Stromal cell of bone marrow (primary cell): ENCODE data around the gene SIGMAR1.

Experiments used
- DNase-seq: peaks from one replicate; pipeline ENCODE4 v3.0.0-alpha.2; 2012; ENCODE audit warnings: low read depth

SIGMAR1 gene

DNA sequence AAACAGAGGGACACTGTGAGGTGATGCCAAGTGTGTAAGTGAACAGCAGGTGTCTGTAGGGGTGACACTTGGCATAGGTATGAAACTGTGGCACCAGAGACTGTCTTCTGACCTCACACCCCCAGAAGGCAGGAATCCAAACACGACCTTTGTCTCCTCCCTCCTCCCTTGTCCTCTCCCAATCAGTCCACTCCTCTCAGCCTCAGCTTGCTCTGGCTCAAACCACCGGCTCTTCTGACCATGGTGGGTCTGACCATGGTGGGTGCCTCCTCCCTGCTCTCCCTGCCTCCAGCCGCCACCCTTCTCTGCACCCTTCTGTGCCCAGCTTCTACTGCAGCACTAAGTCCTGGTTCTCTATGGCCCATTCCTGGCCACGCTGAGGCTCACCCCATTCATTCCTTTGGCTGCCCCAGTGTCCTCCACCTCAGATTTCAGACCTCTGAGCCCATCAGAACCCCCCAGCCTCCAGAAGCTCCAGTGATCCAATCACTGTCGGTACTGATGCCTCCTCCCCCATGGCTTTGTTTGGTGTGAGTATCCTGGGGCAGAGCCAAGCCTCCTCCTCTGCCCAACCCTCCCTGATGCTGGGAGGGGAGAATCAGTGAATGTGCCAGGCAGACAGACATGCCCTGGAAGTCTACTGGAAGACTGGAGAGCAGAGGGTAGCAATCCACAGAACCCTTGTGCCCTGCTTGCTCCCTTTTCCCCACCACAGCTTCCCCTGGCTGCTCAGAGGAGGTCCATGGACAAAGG, 7.0 kb downstream of the SIGMAR1 start:
- DNase-seq, result no peak

DNA sequence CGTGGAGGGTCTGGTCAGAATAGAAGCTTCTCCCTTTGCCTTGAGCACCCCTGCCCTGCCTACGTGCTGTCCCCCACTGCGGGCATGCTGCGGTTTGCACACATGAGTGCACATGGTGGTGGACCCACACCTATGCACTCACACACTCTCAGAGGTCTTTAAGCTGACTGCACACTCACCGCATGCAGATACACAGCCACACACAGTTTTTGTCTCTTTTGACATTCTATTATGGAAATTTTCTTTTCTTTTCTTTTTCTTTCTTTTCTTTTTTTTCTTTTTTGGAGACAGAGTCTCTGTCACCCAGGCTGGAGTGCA, 8.1 kb downstream of the SIGMAR1 start:
- no peak for DNase-seq

DNA sequence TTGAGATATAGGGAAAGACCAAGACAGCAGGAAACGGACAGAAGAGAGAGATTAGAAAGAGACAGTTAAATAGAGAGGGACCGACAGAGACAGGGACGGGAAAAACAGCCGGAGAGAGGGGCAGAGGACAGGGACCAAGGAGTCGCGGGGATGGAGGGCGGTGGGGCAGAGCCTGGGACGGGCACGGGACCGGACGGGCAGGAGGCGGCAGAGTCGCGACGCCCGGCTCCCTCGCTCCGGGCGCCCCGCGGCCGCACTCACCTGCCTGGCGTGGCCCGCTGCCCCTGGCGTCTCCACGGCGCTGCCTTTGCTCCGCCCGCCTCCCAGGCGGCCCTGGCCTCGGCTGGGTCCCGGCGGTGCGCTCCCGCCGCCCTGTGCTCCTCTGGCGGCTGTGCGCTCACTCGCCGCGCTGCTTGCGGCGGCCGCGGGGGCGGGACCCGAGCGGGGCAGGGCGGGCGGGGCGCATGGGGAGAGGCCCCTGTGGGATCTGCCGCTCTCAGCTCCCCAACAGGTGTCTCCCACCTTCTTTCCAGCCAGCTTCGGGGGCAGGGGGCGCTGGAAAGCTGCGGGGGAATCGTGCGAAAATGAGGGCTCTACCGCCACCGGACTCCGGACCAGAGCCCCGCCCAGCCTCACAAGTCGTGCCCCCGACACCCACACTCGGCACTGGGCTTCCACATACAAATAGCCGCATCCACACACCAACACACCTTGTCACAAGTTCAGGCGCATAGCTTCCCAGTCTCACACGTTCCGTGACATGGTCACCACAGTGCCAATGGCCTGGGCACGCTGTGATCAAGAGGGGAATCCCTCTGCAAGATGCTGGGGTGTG, 8.7 kb downstream of the SIGMAR1 start, which contains the start of gene ARID3C:
ARID3C (minus strand) TSS at position 411 of the 835 bp plus-strand sequence. CDS start 1,052 bp downstream, outside the sequence.
- DNase-seq, result no peak

DNA sequence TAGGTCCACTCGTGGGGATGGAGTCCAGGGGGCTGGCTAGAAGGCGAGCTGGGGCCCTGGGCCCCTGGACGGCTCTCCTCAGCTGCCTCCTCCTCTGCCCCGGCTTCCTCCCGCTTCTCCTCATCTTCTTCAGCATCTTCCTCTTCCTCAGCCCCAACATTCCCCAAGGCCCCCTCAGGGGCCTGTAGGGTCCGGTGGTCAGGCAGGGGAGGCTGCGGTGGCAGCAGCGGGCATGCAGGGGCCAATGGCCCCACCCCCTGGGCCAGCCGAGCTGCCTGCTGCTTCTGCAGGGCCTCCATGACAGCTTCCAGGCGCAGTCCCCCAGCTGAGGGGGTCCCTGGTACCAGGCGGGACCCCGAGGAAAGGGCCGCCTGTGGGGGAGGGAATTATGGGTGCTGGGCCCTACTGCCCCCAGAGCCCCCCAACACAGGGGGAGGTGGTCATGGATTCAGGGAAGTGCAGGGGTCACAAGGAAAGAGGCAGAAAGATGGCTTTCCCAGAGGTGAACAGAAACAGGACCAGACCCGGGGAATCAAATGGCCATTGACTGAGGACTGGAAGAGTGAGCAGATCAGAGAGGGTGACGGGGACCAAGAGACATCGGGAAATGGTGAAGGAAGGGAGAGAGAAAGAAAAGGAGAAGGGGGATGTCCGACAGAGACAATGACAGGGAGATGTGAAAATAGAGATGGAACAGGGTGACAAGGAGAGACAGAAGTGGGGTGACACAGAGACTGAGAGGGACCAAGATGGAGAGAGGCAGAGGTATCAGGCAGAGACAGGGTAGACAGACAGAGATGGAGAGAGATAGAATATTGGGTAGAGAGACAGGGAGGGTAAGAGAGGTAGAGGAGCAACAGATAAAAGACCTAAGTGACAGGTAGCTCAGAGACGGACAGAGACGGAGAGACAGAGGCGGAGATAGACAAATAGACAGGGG, 9.6 kb downstream of the SIGMAR1 start:
- no peak for DNase-seq

DNA sequence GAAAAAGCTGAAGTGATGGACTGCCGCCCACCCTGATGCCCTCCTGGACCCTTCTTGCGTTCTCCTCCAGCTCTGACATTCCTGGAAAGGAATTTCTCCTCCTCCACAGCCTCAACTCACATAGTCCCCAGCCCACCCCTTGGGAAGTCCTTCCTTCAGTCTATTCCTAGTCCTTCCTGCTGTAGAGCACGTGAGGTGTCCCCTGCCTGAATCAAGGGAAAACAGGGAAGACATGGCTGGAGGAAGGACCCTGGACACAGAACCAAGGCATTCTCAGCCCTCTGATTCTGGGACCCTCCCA, 12.5 kb downstream of the SIGMAR1 start:
- no peak for DNase-seq

DNA sequence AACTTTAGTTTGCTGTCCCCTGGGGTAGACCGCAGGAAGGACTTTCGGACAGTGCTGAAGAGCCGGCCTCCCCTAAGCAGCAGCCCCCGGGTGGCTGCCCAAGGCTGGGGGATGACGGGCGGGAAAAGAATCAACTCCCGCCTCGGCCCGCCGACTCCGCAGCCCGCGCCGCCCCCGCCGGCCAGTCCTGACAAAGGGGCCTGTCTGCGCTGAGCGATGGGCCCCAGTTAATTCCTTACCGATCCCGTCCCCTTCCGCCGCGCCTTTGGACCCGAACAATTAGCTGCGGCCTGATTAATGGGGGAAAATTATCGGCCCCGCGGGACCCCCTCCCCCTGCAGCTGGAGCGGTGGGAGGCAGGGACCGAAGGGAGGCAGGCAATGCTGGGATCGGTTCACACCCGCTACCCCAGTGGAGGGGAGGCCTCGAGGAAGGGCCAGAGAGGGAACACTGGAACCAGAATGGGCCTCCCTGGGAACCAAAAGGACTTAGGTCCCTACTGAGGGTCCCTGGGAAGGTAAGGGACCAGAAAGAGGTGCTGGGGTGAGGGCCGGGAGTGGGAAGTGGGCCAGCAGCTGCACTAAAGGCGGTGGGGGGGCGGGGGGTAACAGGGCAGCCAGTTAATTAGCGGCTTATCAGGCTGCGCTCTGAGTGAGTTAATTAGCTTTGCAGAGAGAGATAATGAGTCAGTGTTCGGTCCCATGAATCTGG, 13.0 kb downstream of the SIGMAR1 start:
- DNase-seq, result no peak

DNA sequence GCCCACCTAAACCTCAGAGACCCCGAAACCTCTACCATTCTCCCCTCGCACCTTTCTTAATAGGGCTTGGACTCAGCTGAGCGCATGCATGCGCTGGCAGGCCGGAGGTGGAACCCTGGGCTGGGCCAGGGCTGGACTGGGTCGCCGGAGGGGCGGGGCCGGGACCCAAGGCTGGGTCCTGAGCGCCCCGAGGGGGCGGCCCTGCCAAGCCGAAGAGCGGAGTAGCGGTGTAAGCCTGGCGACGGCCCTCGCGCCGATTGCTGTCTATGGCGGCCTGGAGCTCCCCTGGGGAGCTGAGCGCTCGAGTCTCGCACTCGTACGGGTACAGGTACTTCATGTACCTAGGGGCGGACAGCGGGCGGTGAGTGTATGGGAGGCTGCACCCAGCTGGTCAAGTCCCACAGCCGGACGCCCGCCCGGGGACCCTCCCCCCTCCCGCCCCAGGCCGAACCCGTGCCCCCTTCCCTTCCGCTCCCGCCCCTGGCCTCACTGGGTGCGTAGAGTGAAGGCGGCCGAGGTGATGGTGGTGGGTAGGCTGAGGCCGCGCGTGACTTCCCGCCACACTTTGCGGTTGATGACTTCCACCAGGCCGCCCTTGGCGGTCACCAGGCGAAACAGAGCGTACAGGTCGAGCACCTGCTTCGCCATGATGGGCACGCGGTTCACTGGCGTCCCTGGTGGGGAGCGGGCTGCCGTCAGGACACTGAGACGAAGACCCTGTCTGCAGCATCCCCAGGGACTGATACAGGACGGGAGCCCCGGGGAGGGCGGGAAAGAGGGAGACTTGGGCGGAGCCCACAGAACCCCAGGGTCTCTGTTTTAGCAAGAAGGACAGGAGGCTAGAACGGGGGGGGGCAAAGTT, 14.0 kb downstream of the SIGMAR1 start:
- DNase-seq, result no peak

DNA sequence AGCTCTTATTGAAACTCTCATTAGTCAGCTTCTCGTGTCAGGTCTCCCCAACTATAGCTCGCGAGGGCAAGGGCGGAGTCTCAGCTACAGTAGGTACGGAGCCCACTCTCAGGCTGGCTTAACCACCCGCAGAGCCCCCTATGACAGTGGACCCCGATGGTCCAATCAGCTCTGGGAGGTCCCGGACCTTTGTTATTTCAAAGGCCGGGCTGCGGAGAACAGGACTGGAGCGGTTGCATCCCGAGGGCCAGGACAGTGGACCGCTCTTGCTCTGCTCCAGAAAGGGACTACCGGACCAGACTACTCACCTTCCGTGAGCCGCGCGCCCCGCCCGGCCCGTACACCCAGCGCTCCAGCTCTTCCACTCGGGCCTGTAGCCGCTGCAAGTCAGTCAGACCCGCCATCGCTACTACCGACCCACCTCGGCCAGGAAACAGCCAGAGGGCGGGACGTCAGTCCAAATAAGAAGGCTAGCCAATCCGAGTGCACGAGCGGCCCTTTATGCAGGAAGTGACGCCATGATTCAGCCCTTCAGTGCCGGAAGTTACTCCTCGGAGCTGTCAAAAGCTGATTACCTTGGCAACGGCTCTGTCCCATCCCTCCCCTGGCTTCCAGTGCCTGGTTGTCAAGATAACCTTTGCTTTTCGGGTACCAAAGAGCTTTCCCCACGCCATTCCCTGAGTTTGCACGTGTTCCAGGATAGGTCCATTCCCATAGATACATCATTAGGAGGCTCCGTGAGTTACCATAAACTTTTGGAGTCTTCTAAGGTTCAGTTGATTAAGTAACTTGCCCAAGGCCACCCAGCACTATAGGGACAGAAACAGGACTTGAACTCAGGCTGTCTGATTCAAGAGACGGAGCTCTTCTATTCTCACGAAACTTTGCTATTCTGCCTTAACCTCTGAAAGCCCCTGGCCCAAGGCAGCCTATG, 17.3 kb downstream of the SIGMAR1 start, which contains the start of gene DCTN3:
DCTN3 (minus strand) TSS at position 435 of the 934 bp plus-strand sequence; CDS start at position 404, 31 bp downstream.
- peak; percentile 96 for DNase-seq

DNA sequence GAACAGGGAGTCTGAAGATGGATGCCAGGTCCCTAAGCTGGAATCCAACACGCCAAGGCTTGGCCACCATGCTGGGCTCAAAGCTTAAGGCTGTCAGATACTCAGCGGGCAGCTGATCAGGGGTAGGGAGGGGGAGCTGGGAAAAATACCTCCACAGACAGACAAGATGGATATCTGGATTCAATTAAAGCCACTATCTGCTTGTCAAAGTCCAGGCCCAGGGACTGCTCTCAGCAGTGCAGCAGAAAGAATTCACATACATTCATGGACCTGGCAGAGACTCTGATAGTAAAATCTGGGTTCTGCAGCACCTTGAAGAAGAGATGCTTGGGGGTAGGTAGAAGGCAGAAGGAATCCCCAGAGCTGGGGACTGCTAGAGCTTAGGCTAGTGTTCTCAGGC, 22.5 kb downstream of the SIGMAR1 start:
- no peak for DNase-seq

DNA sequence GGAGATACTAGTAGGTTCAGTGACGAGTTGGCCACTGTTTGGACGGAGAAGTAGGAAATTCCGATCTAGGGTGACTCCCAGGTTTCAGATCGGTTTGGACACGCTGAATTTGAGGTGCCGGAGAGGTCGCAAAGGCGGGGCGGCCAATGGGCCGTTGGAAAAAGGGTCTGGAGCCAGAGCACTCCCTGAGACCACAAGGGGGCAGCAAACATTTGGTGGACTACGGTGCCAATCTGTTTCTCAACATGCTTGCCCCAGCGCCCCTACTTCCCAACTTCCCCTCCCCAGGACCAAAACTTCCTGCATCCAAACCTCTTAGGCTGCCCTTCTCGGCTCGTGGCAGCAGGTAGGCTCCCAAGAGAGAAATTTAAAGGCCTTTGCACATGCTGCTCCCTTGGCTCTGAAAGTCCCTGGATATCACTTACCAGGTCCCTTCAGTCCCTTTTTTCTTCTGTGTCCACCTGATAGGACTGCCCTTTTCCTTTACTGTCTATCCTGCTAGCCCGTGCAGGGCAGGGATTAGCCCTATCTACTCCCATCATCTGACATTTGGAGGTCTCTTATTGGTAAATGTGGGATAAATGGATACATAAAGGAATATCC, 24.7 kb downstream of the SIGMAR1 start:
- DNase-seq, result peak; percentile 50

DNA sequence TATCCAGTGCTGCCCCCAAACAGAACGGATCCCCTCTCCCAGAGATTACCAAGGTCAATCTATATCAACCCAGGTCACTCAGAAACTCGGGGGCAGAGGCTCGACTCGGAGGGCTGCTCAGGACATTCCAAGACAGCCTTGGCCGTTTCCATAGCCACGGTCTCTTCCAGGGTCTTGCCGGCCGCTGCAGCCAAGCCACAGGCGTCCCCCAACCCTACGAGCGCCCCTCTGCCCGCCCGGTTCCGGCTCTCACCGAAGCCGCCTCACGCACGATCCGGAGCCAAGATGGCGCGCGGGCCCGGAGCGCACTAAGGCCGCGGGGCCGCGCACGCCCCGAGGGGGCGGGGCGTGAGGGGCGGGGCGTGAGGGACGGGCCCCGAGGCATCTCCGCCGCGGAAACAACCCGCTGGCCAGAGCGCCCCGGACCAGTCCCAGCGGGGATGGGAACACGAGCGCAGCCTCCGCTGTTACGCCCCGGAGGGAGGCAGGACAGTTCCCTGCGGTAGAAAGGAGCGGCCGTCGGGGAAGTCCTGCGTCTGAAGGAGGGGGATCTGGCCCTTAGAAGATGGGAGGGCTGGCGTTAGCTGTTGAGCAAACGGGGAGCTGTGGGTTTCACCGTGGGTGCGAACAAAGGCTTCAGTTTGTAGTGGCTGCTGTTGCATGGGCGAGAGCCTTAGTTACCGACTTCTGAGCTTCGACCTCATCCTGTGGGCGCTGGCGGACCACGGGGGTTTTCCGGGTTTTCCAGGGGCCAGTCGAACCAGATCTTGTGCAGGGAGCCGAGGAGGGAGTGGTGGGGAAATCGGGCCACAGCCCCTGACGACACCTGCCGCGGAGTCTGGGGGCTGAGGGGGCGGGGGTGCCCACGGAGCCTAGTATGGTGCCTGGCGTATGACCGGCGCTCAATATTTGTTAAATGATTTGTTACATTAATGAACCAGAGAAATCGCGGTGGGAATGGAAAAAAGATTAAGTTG, 25.5 kb downstream of the SIGMAR1 start, which contains the start of gene RPP25L:
RPP25L (minus strand) TSS at position 287 of the 977 bp plus-strand sequence. CDS start 801 bp downstream, outside the sequence.
- DNase-seq, result peak; percentile 71

DNA sequence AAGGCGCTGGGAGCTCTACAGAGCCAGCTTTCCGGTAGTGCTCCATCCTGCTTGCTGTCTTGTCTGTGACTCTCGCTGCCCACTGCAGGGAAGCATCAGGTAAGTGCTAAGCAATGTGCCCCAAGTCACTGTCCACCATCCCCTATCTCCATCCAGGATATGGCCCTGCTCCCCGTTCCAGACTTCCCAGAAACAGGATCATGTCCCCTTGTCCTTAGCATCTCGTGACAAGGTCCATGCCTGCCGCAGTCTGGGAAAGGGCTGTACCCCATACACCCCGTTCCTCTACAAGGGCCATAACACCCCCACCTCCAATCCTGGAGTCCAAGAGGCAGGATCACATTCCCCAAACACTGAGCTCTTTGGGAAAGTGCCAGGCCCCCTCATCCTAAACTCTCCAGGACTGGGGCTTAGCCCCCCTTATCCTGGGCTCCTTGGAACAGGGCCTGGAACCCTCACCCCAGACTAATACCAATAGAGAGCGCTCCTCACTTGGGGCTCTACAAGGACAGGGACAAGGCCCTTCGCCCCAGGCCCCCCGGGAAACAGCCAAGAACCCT, 26.3 kb downstream of the SIGMAR1 start:
- DNase-seq, result no peak

DNA sequence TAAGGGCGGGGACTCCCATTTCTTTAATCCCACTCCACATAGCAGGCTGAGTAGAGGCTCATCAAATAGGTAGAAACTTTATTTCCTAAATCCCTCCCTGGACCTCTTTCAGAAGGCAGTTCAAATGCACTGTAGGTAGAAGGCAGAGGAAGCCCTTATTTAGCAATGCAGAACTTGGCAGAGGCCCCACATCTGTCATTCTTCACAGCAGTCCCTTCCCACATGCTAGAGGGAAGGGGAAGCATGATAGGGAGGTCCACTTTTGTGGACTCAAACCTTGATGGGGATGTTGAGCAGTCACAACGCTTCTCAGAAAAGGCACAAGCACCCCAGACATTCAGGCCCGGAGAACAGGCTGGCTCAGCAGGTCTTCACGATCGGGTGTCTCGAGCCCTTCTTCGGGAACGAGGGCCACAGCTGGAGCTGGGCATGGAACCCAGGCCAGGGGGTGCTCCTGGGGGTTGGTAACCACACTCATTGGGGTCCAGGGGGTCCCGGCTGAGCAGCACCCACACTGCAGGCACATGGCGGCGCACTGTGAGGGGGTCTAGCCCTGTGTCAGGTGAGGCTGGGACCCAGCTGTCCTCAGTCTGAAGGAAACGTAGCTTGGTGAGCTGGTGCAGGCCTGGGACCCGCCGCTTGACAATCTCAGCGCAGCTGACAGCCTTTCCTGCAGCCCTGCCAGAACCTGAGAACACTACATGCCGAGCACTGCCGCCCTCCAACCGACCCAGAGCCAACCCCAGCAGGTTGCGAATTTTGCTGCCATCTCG, 27.0 kb downstream of the SIGMAR1 start:
- no peak for DNase-seq

DNA sequence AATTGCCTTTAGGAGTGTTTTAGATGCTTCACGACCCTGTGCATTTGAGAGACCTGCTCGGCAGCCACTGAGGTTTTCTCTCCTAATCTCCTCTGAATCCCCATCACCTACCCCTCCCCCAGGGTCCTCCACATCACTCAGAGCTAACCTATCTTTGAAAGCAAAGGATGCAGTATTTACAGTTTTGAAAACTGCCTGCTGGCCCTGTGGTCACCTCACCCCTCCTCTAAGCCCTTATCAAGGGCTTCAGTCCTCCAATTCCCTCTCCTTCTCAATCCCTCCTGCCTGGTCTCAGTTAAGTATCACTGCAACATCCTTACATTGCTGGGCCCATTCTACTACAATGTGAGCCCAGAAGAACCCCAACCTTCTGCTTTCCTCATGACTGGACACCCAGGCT, 30.3 kb downstream of the SIGMAR1 start:
- no peak for DNase-seq

DNA sequence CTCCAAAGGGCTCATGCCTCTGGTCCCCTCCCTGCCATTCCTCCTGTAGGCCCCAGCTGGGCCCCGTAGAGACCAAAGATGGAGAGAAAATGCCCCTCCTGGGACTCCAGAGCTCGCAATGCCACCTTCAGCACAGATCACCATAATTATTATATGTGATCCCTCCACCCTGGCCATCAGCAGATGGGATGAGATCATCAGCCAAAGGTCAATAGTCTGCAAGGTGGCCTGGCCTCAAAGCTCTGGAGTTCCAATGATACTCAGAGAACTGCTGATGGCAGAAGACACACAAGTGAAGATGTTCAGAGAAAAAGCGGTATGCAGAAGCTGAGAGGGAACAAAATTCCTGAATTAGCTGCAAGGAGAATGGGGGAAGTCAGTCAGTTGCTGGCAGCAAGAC, 30.7 kb downstream of the SIGMAR1 start:
- DNase-seq, result no peak

DNA sequence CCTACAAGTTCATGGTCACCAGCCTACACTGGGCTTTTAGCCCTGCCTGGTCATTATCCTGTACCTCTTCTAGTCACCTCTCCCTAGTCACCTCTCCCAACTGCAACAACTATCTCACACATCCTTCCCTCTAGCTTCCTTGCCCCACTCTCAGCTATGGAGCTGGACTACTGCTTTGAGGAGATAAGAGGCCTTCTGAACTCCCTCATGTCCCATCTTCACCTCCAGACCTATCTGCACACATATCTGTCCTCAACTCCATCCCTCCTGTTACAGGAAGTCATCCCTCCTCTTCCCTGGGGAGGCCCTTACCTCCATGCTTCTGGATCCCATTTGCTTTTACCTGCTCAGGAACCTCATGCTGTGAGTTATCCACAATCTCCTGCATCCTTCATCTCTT, 31.4 kb downstream of the SIGMAR1 start:
- DNase-seq, result no peak
